Islet of Langerhans (tissue), 1 donor: ENCODE measurements around the gene TRPM6.

Source experiments
- FAIRE-seq: peaks from one replicate; lab custom pipeline; 2011; peaks lifted over from hg19 to GRCh38; lab: Jason Lieb, UNC

The TRPM6 gene

GRCh38 chr9:74771262-74771585 is 116.5 kb downstream of the TRPM6 start:
- FAIRE-seq, result no peak

- FAIRE-seq, result no peak
These were observed 117.0 kb downstream of the TRPM6 start for GRCh38 chr9:74770508-74771261.

- no peak for FAIRE-seq
These were observed 122.2 kb downstream of the TRPM6 start for GRCh38 chr9:74765481-74765971.

- FAIRE-seq, result no peak
These were observed 124.8 kb downstream of the TRPM6 start for GRCh38 chr9:74762950-74763349.

GRCh38 chr9:74760031-74760700 is 127.6 kb downstream of the TRPM6 start:
- FAIRE-seq, result peak; percentile 13

GRCh38 chr9:74755999-74756398 is 131.7 kb downstream of the TRPM6 start:
- no peak for FAIRE-seq

- no peak for FAIRE-seq
These were observed 132.4 kb downstream of the TRPM6 start for GRCh38 chr9:74755355-74755754.

GRCh38 chr9:74753650-74754049 is 134.1 kb downstream of the TRPM6 start:
- no peak for FAIRE-seq

- FAIRE-seq, result no peak
These were observed 138.8 kb downstream of the TRPM6 start for GRCh38 chr9:74748966-74749365.

- FAIRE-seq, result peak; percentile 43
These were observed 144.7 kb downstream of the TRPM6 start for GRCh38 chr9:74742792-74743730.

- no peak for FAIRE-seq
These were observed 145.4 kb downstream of the TRPM6 start for GRCh38 chr9:74742191-74742790.

GRCh38 chr9:74736646-74737045 is 151.1 kb downstream of the TRPM6 start:
- FAIRE-seq, result no peak

GRCh38 chr9:74735761-74736160 is 152.0 kb downstream of the TRPM6 start:
- FAIRE-seq, result no peak

GRCh38 chr9:74729136-74729695 is 158.5 kb downstream of the TRPM6 start:
- no peak for FAIRE-seq

GRCh38 chr9:74728176-74728575 is 159.5 kb downstream of the TRPM6 start:
- FAIRE-seq, result no peak

GRCh38 chr9:74726581-74726980 is 161.1 kb downstream of the TRPM6 start:
- no peak for FAIRE-seq

GRCh38 chr9:74724317-74724716 is 163.4 kb downstream of the TRPM6 start:
- no peak for FAIRE-seq

- FAIRE-seq, result no peak
These were observed 165.7 kb downstream of the TRPM6 start for GRCh38 chr9:74721696-74722660.

- FAIRE-seq, result no peak
These were observed 168.4 kb downstream of the TRPM6 start for GRCh38 chr9:74719306-74719705.

GRCh38 chr9:74718709-74719108 is 169.0 kb downstream of the TRPM6 start:
- FAIRE-seq, result no peak

- FAIRE-seq, result no peak
These were observed 176.4 kb downstream of the TRPM6 start for GRCh38 chr9:74711341-74711740.
